Sigmoid colon (tissue), 7 donors: ENCODE data around the gene RORB. TPM values are rescaled to one million over a fixed set of nuclear protein-coding genes. Genes with fewer than 3 reads are reported as not detected.

ENCODE experiments used
- DNase-seq: peaks from one replicate; pipeline ENCODE4 v3.0.0-alpha.2; 2019
- H3K27ac ChIP-seq, 4 donors: fragments of 200-600 bp; sonication (generic); one replicate each; pipeline ENCODE4 v1.5.1; 2016 to 2019; ENCODE audit warnings: mild to moderate bottlenecking in 1 of 4
- H3K27me3 ChIP-seq, 3 donors: fragments of 200-600 bp; sonication (generic); one replicate each; pipeline ENCODE4 v1.5.1; 2019; ENCODE audit warnings: mild to moderate bottlenecking in 1 of 3
- H3K36me3 ChIP-seq, 4 donors: fragments of 200-600 bp; sonication (generic); one replicate each; pipeline ENCODE4 v1.5.1; 2016 to 2019
- H3K4me1 ChIP-seq, 4 donors: fragments of 200-600 bp; sonication (generic); one replicate each; pipeline ENCODE4 v1.5.1; 2017 to 2019
- H3K4me3 ChIP-seq, 4 donors: fragments of 200-600 bp; sonication (generic); one replicate each; pipeline ENCODE4 v1.5.1; 2017 to 2019; ENCODE audit warnings: mild to moderate bottlenecking in 2 of 4, moderate library complexity in 1 of 4
- H3K9me3 ChIP-seq, 4 donors: fragments of 200-600 bp in 3 of 4; sonication (generic) in 3 of 4; one replicate each; pipeline versions ENCODE4 v1.5.1 to v1.6.1; 2013 to 2019
- CTCF ChIP-seq, 4 experiments: fragments of 450-650 bp in 3 of 4; fragments of 200-600 bp in 1 of 4; IDR thresholded peaks; one replicate each; pipeline ENCODE4 v1.5.1; 2016 to 2019; ENCODE audit warnings: antibody characterized with exemption in 4 of 4, mild to moderate bottlenecking in 3 of 4, moderate library complexity in 2 of 4
- EP300 ChIP-seq, 4 donors: sonication (generic); formaldehyde crosslinking; IDR thresholded peaks; one replicate each; pipeline ENCODE4 v1.6.1; 2017; ENCODE audit warnings: antibody characterized with exemption in 4 of 4
- POLR2A ChIP-seq, 2 donors: fragments of 450-650 bp; IDR thresholded peaks; one replicate each; pipeline ENCODE4 v1.6.1; 2016; ENCODE audit warnings: antibody characterized with exemption in 2 of 2, mild to moderate bottlenecking in 2 of 2, moderate library complexity in 2 of 2
- POLR2AphosphoS5 ChIP-seq, 4 donors: sonication (generic); formaldehyde crosslinking; IDR thresholded peaks; one replicate each; pipeline ENCODE4 v1.6.1; 2017; ENCODE audit warnings: antibody characterized with exemption in 4 of 4
- WGBS, 2 donors: extraction: QIAGEN DNeasy Blood & Tissue Kit; methylation state at CpG; one replicate each; pipeline ENCODE4 v1.1.7; 2013; 5-methylcytosine and 5-hydroxymethylcytosine counted together
- intact Hi-C: fragments of 100-400 bp; cut with DNase I; formaldehyde crosslinking; loops from one replicate; pipeline ENCODE4 v1.15.1; 2023
- polyA plus RNA-seq, 3 donors: library from polyadenylated mRNA; stranded (reverse); fragments of 200-250 nt; gene quantifications; one replicate each; pipeline ENCODE4 v1.2.3, GENCODE V29; 2013
- total RNA-seq, 4 donors: library from RNA; depleted of rRNA; stranded (reverse); fragments of >200 nt; gene quantifications; one replicate each; pipeline ENCODE4 v1.1.0, GENCODE V29; 2016
- donor health status: healthy with polysubstance abuse.
- donor health status: Bipolar disorder and iron deficiency.
- donor health status: healthy.

Gene RORB
- total and polyA plus RNA-seq, 7 donors, result 0.03 to 1.9 (median 0.82) TPM; not detected in 2

GRCh38 chr9:74499770-74500583 is 2.8 kb downstream of the RORB start:
- H3K9me3 ChIP-seq, result no peaks in the 10 kb centered on the region
- 7 to 19% methylated on average over 32 of the region's 32 CpGs for WGBS, 2 donors
- DNase-seq, result no peak
- no peaks in the 10 kb centered on the region for H3K36me3 ChIP-seq
- peak overlapping the region in 3 of 4 donors; percentile 48 to 59 (median 52) for H3K4me3 ChIP-seq
- no peak overlapping the region for H3K27ac ChIP-seq
- TF ChIP-seq EP300 (IDR thresholded peaks at IDR 0.05) (no peak), POLR2A (IDR thresholded peaks at IDR 0.05) (no peak), CTCF (IDR thresholded peaks at IDR 0.05) (no peak), POLR2AphosphoS5 (IDR thresholded peaks at IDR 0.05) (no peak)
- intact Hi-C loops, result no loop called here
- H3K4me1 ChIP-seq, result peaks cover 0 to 40% (median 30%) of the 10 kb centered on the region in 4 donors
- H3K27me3 ChIP-seq, result peaks cover 12 to 48% (median 24%) of the 10 kb centered on the region in 3 donors

- H3K9me3 ChIP-seq, result no peaks in the 10 kb centered on the region
- peak overlapping the region in 3 of 4 donors; percentile 48 to 59 (median 52) for H3K4me3 ChIP-seq
- intact Hi-C loops, result no loop called here
- H3K36me3 ChIP-seq, result no peaks in the 10 kb centered on the region
- H3K27me3 ChIP-seq, result peaks cover 12 to 48% (median 24%) of the 10 kb centered on the region in 3 donors
- DNase-seq, result no peak
- H3K4me1 ChIP-seq, result peaks cover 0 to 40% (median 30%) of the 10 kb centered on the region in 4 donors
- WGBS, 2 donors, result 6 to 13% methylated on average over 14 of the region's 14 CpGs
- TF ChIP-seq EP300 (IDR thresholded peaks at IDR 0.05) (no peak), POLR2A (IDR thresholded peaks at IDR 0.05) (no peak), POLR2AphosphoS5 (IDR thresholded peaks at IDR 0.05) (no peak), CTCF (IDR thresholded peaks at IDR 0.05) (no peak)
- no peak overlapping the region for H3K27ac ChIP-seq
These were observed 3.4 kb downstream of the RORB start for GRCh38 chr9:74500584-74500924.

- H3K9me3 ChIP-seq, result no peaks in the 10 kb centered on the region
- intact Hi-C loops, result no loop called here
- peaks cover 12 to 48% (median 24%) of the 10 kb centered on the region in 3 donors for H3K27me3 ChIP-seq
- TF ChIP-seq CTCF (IDR thresholded peaks at IDR 0.05), result no peak
- TF ChIP-seq POLR2AphosphoS5 (IDR thresholded peaks at IDR 0.05), result no peak
- DNase-seq, result no peak
- peaks cover 0 to 38% (median 29%) of the 10 kb centered on the region in 4 donors for H3K4me1 ChIP-seq
- H3K36me3 ChIP-seq, result no peaks in the 10 kb centered on the region
- H3K27ac ChIP-seq, result no peak overlapping the region
- H3K4me3 ChIP-seq, result no peak overlapping the region
- 43 to 46% methylated on average over 2 of the region's 2 CpGs for WGBS, 2 donors
These were observed 4.4 kb downstream of the RORB start for GRCh38 chr9:74501570-74501969.

- H3K27me3 ChIP-seq, result peaks cover 12 to 42% (median 22%) of the 10 kb centered on the region in 3 donors
- 81 to 83% methylated on average over 4 of the region's 4 CpGs for WGBS, 2 donors
These were observed 6.1 kb downstream of the RORB start for GRCh38 chr9:74503219-74503618.

GRCh38 chr9:74503666-74504065 is 6.5 kb downstream of the RORB start:
- no peak for TF ChIP-seq EP300 (IDR thresholded peaks at IDR 0.05)
- TF ChIP-seq POLR2AphosphoS5 (IDR thresholded peaks at IDR 0.05), result no peak
- no peak for TF ChIP-seq POLR2A (IDR thresholded peaks at IDR 0.05)
- no peak for TF ChIP-seq CTCF (IDR thresholded peaks at IDR 0.05)
- Histone ChIP-seq H3K36me3 (no peaks in the 10 kb centered on the region), H3K4me3 (no peak overlapping the region), H3K27me3 (peaks cover 10 to 38% (median 18%) of the 10 kb centered on the region in 3 donors), H3K27ac (no peak overlapping the region), H3K4me1 (peaks cover 0 to 21% (median 16%) of the 10 kb centered on the region in 4 donors), H3K9me3 (no peaks in the 10 kb centered on the region)
- 83 to 88% methylated on average over 3 of the region's 3 CpGs for WGBS, 2 donors
- intact Hi-C loops, result no loop called here
- DNase-seq, result no peak

More at GRCh38 chr9:74503219-74503618, 6.1 kb downstream of the RORB start:
- H3K4me3 ChIP-seq, result no peak overlapping the region
- H3K36me3 ChIP-seq, result no peaks in the 10 kb centered on the region
- H3K4me1 ChIP-seq, result peaks cover 0 to 26% (median 20%) of the 10 kb centered on the region in 4 donors
- no peak for DNase-seq
- no peaks in the 10 kb centered on the region for H3K9me3 ChIP-seq
- no peak overlapping the region for H3K27ac ChIP-seq
- intact Hi-C loops, result no loop called here
- no peak for TF ChIP-seq EP300 (IDR thresholded peaks at IDR 0.05)
